ENCODE results near the gene TUBB.

TUBB gene

DNA sequence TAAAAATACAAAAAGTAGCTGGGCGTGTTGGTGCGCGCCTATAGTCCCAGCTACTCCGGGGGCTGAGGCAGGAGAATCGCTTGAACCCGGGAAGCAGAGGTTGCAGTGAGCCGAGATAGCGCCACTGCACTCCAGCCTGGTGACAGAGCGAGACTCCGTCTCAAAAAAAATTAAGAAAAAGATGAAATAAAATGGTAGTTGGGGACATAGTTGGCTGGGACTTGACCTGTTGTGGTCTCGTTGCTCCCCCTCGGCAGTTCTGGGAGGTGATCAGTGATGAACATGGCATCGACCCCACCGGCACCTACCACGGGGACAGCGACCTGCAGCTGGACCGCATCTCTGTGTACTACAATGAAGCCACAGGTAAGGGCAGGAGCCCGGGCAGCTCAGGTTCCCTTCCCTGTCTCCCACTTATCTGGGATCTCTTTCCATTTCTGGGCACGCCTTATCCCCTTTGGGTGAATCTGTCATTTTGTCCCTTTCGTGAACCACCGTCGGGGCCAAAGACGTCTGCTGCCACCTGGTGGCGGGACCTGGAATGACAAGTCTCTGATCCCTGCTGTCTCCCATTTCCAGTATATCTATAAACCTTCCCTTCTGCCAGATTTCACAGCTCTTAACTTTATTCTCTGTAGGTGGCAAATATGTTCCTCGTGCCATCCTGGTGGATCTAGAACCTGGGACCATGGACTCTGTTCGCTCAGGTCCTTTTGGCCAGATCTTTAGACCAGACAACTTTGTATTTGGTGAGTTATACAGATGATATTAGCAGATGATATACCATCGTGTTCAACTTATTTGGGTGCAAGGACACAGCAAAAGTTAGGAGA, 2.3 kb downstream of the TUBB start (continued):
- TF ChIP-seq ZFP69B (tag by site-specific recombination; IDR thresholded peaks at IDR 0.05) (no peak), ZNF596 (tag by site-specific recombination; IDR thresholded peaks at IDR 0.05) (no peak), ZNF660 (tag by site-specific recombination; IDR thresholded peaks at IDR 0.05) (0 out of 2 replicates have a peak, but pooled peaks have one; percentile 69), ZNF544 (tag by site-specific recombination; IDR thresholded peaks at IDR 0.05) (no peak), GLIS2 (tag by site-specific recombination; IDR thresholded peaks at IDR 0.05) (peak; percentile 69), ZNF529 (tag by site-specific recombination; IDR thresholded peaks at IDR 0.05; ENCODE audit: insufficient replicate concordance) (no peak), ZBTB17 (tag by site-specific recombination; IDR thresholded peaks at IDR 0.05) (peak; percentile 93), ZNF530 (tag by site-specific recombination; IDR thresholded peaks at IDR 0.05; ENCODE audit: low read depth) (no peak), ZNF324 (tag by site-specific recombination; IDR thresholded peaks at IDR 0.05) (peak; percentile 50), ZNF626 (tag by site-specific recombination; IDR thresholded peaks at IDR 0.05) (no peak), MEIS1 (CRISPR knock-in tag; IDR thresholded peaks at IDR 0.05; ENCODE audit: borderline replicate concordance) (no peak), YY1 (tag by site-specific recombination; IDR thresholded peaks at IDR 0.05) (no peak), ZNF391 (tag by site-specific recombination; IDR thresholded peaks at IDR 0.05; ENCODE audit: borderline replicate concordance, low read depth) (peak; percentile 55), ZNF558 (tag by site-specific recombination; IDR thresholded peaks at IDR 0.05) (no peak), ZNF658 (tag by site-specific recombination; IDR thresholded peaks at IDR 0.05) (no peak), ZIC2 (tag by site-specific recombination; IDR thresholded peaks at IDR 0.05) (no peak), ZNF146 (tag by site-specific recombination; IDR thresholded peaks at IDR 0.05) (no peak), FEZF1 (tag by site-specific recombination; IDR thresholded peaks at IDR 0.05) (no peak), KLF10 (tag by site-specific recombination; IDR thresholded peaks at IDR 0.05) (no peak), ZNF366 (tag by site-specific recombination; conservative IDR thresholded peaks at IDR 0.05) (peak; percentile 74), ZNF473 (tag by site-specific recombination; IDR thresholded peaks at IDR 0.05) (no peak), ZNF157 (tag by site-specific recombination; IDR thresholded peaks at IDR 0.05) (no peak), ZBTB48 (tag by site-specific recombination; IDR thresholded peaks at IDR 0.05) (no peak), ZNF292 (tag by site-specific recombination; IDR thresholded peaks at IDR 0.05; ENCODE audit: borderline replicate concordance, low read depth) (no peak), ZNF843 (tag by site-specific recombination; IDR thresholded peaks at IDR 0.05) (0 out of 2 replicates have a peak, but pooled peaks have one; percentile 26), ZNF202 (tag by site-specific recombination; IDR thresholded peaks at IDR 0.05; ENCODE audit: borderline replicate concordance) (no peak), ZBTB1 (tag by site-specific recombination; IDR thresholded peaks at IDR 0.05) (no peak), ZNF169 (tag by site-specific recombination; IDR thresholded peaks at IDR 0.05) (no peak), ZNF548 (tag by site-specific recombination; IDR thresholded peaks at IDR 0.05) (no peak), ZNF791 (tag by site-specific recombination; IDR thresholded peaks at IDR 0.05) (no peak)
- TF ChIP-seq, protein P1, sequence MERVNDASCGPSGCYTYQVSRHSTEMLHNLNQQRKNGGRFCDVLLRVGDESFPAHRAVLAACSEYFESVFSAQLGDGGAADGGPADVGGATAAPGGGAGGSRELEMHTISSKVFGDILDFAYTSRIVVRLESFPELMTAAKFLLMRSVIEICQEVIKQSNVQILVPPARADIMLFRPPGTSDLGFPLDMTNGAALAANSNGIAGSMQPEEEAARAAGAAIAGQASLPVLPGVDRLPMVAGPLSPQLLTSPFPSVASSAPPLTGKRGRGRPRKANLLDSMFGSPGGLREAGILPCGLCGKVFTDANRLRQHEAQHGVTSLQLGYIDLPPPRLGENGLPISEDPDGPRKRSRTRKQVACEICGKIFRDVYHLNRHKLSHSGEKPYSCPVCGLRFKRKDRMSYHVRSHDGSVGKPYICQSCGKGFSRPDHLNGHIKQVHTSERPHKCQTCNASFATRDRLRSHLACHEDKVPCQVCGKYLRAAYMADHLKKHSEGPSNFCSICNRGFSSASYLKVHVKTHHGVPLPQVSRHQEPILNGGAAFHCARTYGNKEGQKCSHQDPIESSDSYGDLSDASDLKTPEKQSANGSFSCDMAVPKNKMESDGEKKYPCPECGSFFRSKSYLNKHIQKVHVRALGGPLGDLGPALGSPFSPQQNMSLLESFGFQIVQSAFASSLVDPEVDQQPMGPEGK (tag by site-specific recombination; IDR thresholded peaks at IDR 0.05), result peak; percentile 66
- TF ChIP-seq, protein P2, sequence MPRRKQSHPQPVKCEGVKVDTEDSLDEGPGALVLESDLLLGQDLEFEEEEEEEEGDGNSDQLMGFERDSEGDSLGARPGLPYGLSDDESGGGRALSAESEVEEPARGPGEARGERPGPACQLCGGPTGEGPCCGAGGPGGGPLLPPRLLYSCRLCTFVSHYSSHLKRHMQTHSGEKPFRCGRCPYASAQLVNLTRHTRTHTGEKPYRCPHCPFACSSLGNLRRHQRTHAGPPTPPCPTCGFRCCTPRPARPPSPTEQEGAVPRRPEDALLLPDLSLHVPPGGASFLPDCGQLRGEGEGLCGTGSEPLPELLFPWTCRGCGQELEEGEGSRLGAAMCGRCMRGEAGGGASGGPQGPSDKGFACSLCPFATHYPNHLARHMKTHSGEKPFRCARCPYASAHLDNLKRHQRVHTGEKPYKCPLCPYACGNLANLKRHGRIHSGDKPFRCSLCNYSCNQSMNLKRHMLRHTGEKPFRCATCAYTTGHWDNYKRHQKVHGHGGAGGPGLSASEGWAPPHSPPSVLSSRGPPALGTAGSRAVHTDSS (tag by site-specific recombination; IDR thresholded peaks at IDR 0.05), result no peak; the same call in 1 of the 2 replicates
- TF ChIP-seq, protein P3, sequence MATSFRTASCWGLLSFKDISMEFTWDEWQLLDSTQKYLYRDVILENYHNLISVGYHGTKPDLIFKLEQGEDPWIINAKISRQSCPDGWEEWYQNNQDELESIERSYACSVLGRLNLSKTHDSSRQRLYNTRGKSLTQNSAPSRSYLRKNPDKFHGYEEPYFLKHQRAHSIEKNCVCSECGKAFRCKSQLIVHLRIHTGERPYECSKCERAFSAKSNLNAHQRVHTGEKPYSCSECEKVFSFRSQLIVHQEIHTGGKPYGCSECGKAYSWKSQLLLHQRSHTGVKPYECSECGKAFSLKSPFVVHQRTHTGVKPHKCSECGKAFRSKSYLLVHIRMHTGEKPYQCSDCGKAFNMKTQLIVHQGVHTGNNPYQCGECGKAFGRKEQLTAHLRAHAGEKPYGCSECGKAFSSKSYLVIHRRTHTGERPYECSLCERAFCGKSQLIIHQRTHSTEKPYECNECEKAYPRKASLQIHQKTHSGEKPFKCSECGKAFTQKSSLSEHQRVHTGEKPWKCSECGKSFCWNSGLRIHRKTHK (tag by site-specific recombination; IDR thresholded peaks at IDR 0.05), result no peak
- TF ChIP-seq, protein P4, sequence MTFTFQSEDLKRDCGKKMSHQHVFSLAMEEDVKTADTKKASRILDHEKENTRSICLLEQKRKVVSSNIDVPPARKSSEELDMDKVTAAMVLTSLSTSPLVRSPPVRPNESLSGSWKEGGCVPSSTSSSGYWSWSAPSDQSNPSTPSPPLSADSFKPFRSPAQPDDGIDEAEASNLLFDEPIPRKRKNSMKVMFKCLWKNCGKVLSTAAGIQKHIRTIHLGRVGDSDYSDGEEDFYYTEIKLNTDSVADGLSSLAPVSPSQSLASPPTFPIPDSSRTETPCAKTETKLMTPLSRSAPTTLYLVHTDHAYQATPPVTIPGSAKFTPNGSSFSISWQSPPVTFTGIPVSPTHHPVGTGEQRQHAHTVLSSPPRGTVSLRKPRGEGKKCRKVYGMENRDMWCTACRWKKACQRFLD (tag by site-specific recombination; IDR thresholded peaks at IDR 0.05), result no peak
